ENCODE results near the gene MAP4K2. TPM values are rescaled to one million over a fixed set of nuclear protein-coding genes. Genes with fewer than 3 reads are reported as not detected.

Gene MAP4K2
- total and polyA plus RNA-seq, 2 donors from 2014 or later, result 12.5 to 15.4 TPM

DNA sequence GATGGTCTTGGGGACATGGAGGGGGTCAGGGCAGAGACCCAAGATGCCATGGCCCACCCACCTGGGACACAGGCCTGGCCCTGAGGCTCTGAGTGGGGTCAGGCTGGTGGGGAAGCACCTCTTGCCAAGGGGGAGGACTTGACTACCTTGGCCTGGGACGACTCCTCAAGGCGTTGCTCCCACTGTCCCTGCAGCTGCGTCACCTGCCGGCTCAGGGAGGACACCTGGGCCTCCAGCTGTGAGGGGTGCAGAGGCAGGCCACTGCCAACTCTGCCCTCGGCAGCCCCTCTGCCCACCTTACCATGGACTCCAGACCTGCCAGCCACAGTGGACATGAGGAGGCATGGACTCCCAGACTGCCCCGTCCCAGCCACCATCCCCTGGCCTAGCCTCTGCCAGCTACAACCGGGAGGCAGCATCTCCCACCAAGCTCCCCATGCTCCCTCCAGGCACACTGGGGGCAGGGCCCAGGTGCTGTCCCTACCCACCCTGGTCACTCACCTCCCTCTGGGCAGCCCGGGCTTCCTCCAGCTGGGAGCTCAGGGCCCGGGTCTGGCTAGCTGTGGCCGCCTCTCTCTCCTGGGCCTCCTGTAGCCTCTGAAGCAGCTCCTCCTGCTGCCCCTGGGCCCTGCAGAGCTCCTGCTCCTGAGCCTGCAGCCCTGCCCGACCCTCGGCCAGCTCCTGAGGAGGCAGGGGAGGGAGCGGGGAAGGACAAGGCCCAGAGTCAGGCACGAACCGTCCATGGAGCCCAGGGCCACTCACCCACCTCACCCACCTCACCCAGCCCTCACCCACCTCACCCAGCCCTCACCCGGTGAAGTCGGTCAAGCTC lies 32.8 kb upstream of the MAP4K2 start:
- DNase-seq (peak in 1 of 5 donors; percentile 74), FAIRE-seq (no peak)
- H3K27ac ChIP-seq (ENCODE audit: low read depth in 2 of 2, low read length in 2 of 2), result no peak overlapping the region
- H3K9me3 ChIP-seq (ENCODE audit: control insufficient read depth in 2 of 3, insufficient read depth in 1 of 3, low read length in 3 of 3), result no peaks in the 10 kb centered on the region
- H3K36me3 ChIP-seq (ENCODE audit: control insufficient read depth in 2 of 3, insufficient read depth in 3 of 3, low read length in 3 of 3), result peaks cover 0 to 5% (median 4%) of the 10 kb centered on the region in 3 donors
- no peak overlapping the region for H3K4me3 ChIP-seq (ENCODE audit: low read length in 3 of 3)
- no peaks in the 10 kb centered on the region for H3K27me3 ChIP-seq (ENCODE audit: control insufficient read depth, insufficient read depth, low read length)
- H3K4me1 ChIP-seq (ENCODE audit: control insufficient read depth in 2 of 3, insufficient read depth in 2 of 3, low read depth in 1 of 3, low read length in 3 of 3), result no peaks in the 10 kb centered on the region
- TF ChIP-seq, protein P1, sequence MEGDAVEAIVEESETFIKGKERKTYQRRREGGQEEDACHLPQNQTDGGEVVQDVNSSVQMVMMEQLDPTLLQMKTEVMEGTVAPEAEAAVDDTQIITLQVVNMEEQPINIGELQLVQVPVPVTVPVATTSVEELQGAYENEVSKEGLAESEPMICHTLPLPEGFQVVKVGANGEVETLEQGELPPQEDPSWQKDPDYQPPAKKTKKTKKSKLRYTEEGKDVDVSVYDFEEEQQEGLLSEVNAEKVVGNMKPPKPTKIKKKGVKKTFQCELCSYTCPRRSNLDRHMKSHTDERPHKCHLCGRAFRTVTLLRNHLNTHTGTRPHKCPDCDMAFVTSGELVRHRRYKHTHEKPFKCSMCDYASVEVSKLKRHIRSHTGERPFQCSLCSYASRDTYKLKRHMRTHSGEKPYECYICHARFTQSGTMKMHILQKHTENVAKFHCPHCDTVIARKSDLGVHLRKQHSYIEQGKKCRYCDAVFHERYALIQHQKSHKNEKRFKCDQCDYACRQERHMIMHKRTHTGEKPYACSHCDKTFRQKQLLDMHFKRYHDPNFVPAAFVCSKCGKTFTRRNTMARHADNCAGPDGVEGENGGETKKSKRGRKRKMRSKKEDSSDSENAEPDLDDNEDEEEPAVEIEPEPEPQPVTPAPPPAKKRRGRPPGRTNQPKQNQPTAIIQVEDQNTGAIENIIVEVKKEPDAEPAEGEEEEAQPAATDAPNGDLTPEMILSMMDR (IDR thresholded peaks at IDR 0.05; ENCODE audit: borderline replicate concordance, extremely low read depth, insufficient read depth), result no peak
- no peak overlapping the region for H3K9ac ChIP-seq (ENCODE audit: low read length in 3 of 3)
- intact Hi-C loops (cut with DNase I), result no loop called here

DNA sequence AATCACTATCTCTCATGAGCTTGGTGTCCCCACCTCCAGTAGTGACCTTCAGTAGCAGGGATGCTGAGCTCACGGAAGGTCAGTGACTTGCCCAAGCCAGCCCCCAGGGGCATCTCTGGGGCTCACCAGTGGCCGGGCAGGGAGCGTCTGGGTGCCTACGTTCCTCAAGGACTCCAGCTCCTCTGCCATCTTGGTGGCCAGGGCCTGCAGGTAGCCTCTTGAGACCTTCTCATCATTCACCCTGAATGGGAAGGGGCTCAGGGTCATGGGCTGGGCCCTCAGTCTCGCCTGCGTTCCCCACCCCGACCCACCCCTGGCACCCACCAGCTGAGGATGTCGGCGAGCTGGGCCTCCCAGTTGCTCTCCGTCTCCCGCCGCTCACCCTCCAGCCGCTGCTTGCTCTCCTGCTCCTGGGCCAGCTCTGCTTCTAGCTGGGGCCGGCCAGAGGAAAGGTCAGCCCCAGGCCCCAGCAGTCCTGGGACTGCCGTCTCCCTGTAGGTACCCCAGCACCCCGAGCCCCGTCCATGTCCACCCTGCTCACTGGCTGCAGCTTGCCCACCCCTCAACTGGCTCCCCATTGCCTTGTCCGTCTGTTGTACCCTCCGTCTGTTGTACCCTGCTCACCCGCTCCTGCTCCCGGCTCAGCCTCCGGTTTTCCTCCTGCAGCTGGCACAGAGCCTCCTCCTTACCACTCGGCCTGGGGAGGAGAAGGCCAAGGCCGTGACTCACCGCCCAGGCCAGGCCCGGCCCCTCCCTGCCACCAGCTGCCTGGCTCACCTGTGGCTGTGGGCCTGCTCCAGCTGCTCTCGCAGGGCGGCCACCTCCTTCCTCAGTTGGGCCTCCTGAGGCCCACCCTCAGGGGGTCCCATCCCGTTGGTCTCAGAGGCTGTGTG lies 32.0 kb upstream of the MAP4K2 start:
- DNase-seq (peak in 1 of 5 donors; percentile 92), FAIRE-seq (no peak)
- H3K9me3 ChIP-seq (ENCODE audit: control insufficient read depth in 2 of 3, insufficient read depth in 1 of 3, low read length in 3 of 3), result no peaks in the 10 kb centered on the region
- no peaks in the 10 kb centered on the region for H3K4me1 ChIP-seq (ENCODE audit: control insufficient read depth in 2 of 3, insufficient read depth in 2 of 3, low read depth in 1 of 3, low read length in 3 of 3)
- H3K36me3 ChIP-seq (ENCODE audit: control insufficient read depth in 2 of 3, insufficient read depth in 3 of 3, low read length in 3 of 3), result peaks cover 0 to 7% (median 5%) of the 10 kb centered on the region in 3 donors
- no peak overlapping the region for H3K4me3 ChIP-seq (ENCODE audit: low read length in 3 of 3)
- H3K9ac ChIP-seq (ENCODE audit: low read length in 3 of 3), result no peak overlapping the region
- H3K27ac ChIP-seq (ENCODE audit: low read depth in 2 of 2, low read length in 2 of 2), result no peak overlapping the region
- TF ChIP-seq, protein P1 (IDR thresholded peaks at IDR 0.05; ENCODE audit: borderline replicate concordance, extremely low read depth, insufficient read depth), result no peak
- intact Hi-C loops (cut with DNase I), result no loop called here
- H3K27me3 ChIP-seq (ENCODE audit: control insufficient read depth, insufficient read depth, low read length), result no peaks in the 10 kb centered on the region

DNA sequence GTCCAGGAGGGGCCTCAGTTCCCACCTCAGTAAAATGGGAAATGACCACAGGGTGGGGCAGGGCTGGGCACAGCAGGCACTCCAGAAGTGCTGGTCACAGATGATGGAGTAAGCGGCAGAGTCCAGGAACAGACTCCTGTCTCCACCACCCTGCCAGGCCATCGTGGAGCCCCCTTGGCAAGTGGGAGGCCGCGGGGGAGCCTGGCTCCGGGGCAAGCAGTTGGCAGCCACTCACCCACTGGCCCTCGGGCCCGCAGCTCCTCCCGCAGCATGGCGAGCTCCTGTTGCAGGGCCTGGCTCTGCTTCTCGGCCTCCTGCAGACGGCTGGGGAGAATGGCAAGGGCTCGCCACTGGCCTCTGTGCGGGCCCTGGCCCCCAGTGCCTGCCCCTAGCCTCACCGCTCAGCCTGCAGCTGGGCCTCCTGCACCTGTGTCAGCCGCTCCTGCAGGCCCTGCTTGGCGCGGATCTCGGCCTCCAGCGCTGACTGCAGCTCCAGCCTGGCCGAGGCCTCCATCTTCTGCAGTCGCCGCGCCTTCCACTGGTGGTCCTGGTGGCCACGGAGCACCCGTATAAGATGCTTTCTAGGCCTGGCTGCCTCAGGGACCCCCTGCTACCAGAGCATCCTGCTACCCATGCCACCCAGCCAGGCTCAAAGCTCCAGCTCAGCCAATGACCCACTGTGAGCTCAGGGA lies 31.2 kb upstream of the MAP4K2 start:
- FAIRE-seq, result no peak

More for the DNA sequence above, 31.2 kb upstream of the MAP4K2 start:
- intact Hi-C loops (cut with DNase I), result no loop called here
- Histone ChIP-seq H3K9me3 (ENCODE audit: control insufficient read depth in 2 of 3, insufficient read depth in 1 of 3, low read length in 3 of 3) (no peaks in the 10 kb centered on the region), H3K27ac (ENCODE audit: low read depth in 2 of 2, low read length in 2 of 2) (no peak overlapping the region), H3K9ac (ENCODE audit: low read length in 3 of 3) (no peak overlapping the region), H3K27me3 (ENCODE audit: control insufficient read depth, insufficient read depth, low read length) (no peaks in the 10 kb centered on the region), H3K4me1 (ENCODE audit: control insufficient read depth in 2 of 3, insufficient read depth in 2 of 3, low read depth in 1 of 3, low read length in 3 of 3) (no peaks in the 10 kb centered on the region), H3K36me3 (ENCODE audit: control insufficient read depth in 2 of 3, insufficient read depth in 3 of 3, low read length in 3 of 3) (peaks cover 0 to 3% (median 0%) of the 10 kb centered on the region in 3 donors), H3K4me3 (ENCODE audit: low read length in 3 of 3) (no peak overlapping the region)
- no peak for DNase-seq
- TF ChIP-seq, protein P1 (IDR thresholded peaks at IDR 0.05; ENCODE audit: borderline replicate concordance, extremely low read depth, insufficient read depth), result no peak

Measured in kidney (tissue), 14 donors.